NB4 (cell line): ENCODE results near the gene ARL5C.
"Not testable (repeated sequence)": the region's sequence is repeated elsewhere in the genome, so short reads cannot be mapped to it uniquely, and the experiment has no call there.

Source experiments
- MYC ChIP-seq: IDR thresholded peaks from 2 replicates; pipeline ENCODE4 v1.6.1; 2011; ENCODE audit warnings: low read depth, low read length
- POLR2A ChIP-seq: IDR thresholded peaks from 2 replicates; pipeline ENCODE4 v1.6.1; 2011; ENCODE audit warnings: mild to moderate bottlenecking; ENCODE audit not compliant: insufficient read length; ENCODE audit errors: extremely low read depth
- TF ChIP-seq, protein P1 (sequence below): IDR thresholded peaks from one replicate; pipeline ENCODE4 v1.5.1; 2012; ENCODE audit warnings: low read depth, low read length
- TF ChIP-seq, protein P2 (sequence below): IDR thresholded peaks from 2 replicates; pipeline ENCODE4 v1.6.1; 2011; ENCODE audit warnings: low read depth, low read length

GRCh38 chr17:39121919-39122318, 44.0 kb downstream of the ARL5C start:
- TF ChIP-seq, protein P1, sequence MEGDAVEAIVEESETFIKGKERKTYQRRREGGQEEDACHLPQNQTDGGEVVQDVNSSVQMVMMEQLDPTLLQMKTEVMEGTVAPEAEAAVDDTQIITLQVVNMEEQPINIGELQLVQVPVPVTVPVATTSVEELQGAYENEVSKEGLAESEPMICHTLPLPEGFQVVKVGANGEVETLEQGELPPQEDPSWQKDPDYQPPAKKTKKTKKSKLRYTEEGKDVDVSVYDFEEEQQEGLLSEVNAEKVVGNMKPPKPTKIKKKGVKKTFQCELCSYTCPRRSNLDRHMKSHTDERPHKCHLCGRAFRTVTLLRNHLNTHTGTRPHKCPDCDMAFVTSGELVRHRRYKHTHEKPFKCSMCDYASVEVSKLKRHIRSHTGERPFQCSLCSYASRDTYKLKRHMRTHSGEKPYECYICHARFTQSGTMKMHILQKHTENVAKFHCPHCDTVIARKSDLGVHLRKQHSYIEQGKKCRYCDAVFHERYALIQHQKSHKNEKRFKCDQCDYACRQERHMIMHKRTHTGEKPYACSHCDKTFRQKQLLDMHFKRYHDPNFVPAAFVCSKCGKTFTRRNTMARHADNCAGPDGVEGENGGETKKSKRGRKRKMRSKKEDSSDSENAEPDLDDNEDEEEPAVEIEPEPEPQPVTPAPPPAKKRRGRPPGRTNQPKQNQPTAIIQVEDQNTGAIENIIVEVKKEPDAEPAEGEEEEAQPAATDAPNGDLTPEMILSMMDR = not testable (repeated sequence)
- not testable (repeated sequence) for TF ChIP-seq MYC, POLR2A
- TF ChIP-seq, protein P2, sequence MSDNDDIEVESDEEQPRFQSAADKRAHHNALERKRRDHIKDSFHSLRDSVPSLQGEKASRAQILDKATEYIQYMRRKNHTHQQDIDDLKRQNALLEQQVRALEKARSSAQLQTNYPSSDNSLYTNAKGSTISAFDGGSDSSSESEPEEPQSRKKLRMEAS = not testable (repeated sequence)
